Activated CD4-positive, CD25-positive, alpha-beta regulatory T cell treated with anti-CD3 and anti-CD28 coated beads, Interleukin-2, amount 50 U/mL, for 72 hours (primary cell): ENCODE measurements around the gene PCNX2.

Experiments used
- DNase-seq: peaks from one replicate; pipeline ENCODE4 v3.0.0; 2021

PCNX2 gene

DNA sequence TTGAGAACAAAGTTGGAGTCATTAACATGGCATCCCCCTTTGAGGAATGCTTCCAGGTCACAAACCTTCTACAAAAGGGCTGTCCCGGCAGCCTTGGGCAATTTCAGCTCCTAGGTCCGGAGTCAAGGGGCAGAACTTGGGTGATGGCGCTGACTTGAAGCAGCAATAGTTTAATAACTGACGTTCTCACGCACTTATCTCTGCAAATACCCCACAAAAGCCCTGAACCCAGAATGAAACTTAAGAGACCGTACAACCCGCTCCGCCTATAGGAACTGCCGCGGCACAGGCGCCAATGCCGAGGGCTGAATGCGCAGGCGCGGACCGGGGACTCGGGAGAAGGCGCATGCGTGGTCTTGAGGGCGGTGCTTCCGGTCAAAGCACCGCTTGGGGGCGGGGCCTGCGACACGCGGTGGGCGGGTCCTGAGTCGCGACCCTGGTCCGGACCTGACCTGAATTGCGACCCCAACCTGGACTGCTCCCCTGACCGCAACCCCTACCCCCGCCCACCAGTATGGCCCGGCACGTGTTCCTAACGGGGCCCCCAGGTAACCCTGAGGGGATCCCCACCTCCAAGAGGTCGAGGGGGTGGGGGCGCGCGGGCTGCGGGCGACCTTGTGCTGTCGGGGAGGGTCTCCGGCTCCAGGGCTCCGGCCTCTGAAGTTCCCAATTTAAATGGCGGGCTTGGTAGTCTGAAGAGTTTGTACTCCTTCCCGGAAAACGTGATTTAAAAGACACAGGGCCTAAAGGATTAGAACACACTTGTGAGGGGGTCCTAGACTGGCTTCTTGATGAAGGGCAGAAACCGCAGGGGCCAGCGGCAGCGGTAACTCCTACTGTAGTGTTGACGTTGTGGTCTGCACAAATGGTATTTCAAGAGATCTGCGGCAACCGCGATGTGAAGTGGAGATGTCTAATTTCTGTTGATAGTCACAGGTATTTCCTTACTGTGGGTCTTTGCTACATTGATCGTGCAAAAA is 345.0 kb downstream of the PCNX2 start, which contains the start of gene NTPCR:
Gene NTPCR (plus strand): TSS at position 415 of the 980 bp plus-strand sequence. CDS start 100 bp downstream, at position 515.
- DNase-seq: peak; percentile 98

DNA sequence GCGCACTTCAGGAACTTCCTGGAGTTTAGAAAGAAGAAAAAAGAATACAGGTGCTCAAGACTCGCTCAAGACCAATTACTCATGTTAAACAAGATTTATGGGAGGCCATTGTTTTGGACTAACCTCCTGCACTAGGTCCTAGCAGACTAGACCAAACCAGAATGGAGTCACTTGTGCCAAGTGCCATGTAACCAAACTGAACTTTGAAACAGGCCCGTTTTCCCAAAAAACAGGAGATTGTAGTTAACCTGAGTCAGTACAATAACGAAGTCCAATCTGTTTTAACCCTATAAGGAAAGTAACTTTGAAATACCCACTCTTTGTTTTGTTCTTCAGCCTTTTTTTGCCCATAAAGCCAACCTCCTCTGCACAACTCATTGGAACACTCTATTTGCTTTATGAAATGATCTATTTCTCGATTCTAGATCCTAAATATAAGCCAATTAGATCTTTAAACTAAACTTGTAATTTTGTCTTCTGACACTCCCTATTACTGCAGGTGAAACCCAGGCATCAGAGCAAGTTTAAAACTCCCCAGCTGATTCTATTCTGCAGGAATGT is 345.8 kb downstream of the PCNX2 start:
- no peak for DNase-seq

GRCh38 chr1:232944347-232944746 is 351.2 kb downstream of the PCNX2 start:
- no peak for DNase-seq

- no peak for DNase-seq
These were observed 351.8 kb downstream of the PCNX2 start for GRCh38 chr1:232943679-232944252.

GRCh38 chr1:232942413-232943294 is 352.9 kb downstream of the PCNX2 start:
- no peak for DNase-seq

GRCh38 chr1:232940262-232940661 is 355.3 kb downstream of the PCNX2 start:
- DNase-seq: no peak

DNA sequence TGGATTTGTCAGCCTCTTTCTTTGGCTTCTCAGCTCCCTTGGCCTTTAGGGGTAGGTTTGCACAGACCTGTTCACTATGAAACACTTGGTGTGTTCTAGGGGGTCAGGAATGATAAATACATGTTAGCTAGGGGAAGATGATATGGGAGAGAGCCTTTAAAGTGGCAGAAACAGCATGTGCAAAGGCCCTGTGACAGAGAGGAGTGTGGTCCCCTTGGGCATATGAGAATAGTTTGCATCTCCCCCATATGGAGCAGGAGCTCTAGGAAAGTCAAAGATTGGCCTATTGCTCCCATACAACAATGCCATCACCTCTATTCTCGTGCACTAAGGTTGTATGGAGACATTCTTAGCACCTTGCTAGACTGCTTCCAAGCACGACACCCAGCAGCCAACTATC is 355.8 kb downstream of the PCNX2 start:
- no peak for DNase-seq

- DNase-seq: no peak
These were observed 356.6 kb downstream of the PCNX2 start for GRCh38 chr1:232938926-232939325.

- no peak for DNase-seq
These were observed 357.7 kb downstream of the PCNX2 start for GRCh38 chr1:232937741-232938375.

GRCh38 chr1:232936941-232937340 is 358.6 kb downstream of the PCNX2 start:
- no peak for DNase-seq
